Uterus (tissue), 4 donors: ENCODE measurements around the gene INSIG1. TPM values are rescaled to one million over a fixed set of nuclear protein-coding genes. Genes with fewer than 3 reads are reported as not detected.

Experiments used
- DNase-seq, 2 donors: peaks; one replicate each; pipeline ENCODE4 v3.0.0-alpha.2; 2019 to 2020
- H3K27ac ChIP-seq, 2 donors: fragments of 200-600 bp; sonication (generic); 1 replicate in 1 of 2; 2 replicates in 1 of 2; pipeline ENCODE4 v1.5.1; 2016 to 2018
- H3K27me3 ChIP-seq, 2 donors: fragments of 200-600 bp; sonication (generic); one replicate each; pipeline ENCODE4 v1.5.1; 2018 to 2019; ENCODE audit warnings: control low read depth in 1 of 2
- H3K36me3 ChIP-seq, 2 donors: fragments of 200-600 bp; sonication (generic); one replicate each; pipeline ENCODE4 v1.5.1; 2019; ENCODE audit warnings: control low read depth in 1 of 2
- H3K4me1 ChIP-seq, 2 donors: fragments of 200-600 bp; sonication (generic); one replicate each; pipeline ENCODE4 v1.5.1; 2018 to 2019; ENCODE audit warnings: control low read depth in 1 of 2
- H3K4me3 ChIP-seq, 2 donors: fragments of 200-600 bp; sonication (generic); 1 replicate in 1 of 2; 2 replicates in 1 of 2; pipeline ENCODE4 v1.5.1; 2018 to 2019; ENCODE audit warnings: mild to moderate bottlenecking in 1 of 2
- H3K9me3 ChIP-seq, 2 donors: fragments of 200-600 bp; sonication (generic); one replicate each; pipeline ENCODE4 v1.5.1; 2019; ENCODE audit warnings: control low read depth in 1 of 2
- POLR2A ChIP-seq, 2 donors: fragments of 450-650 bp; IDR thresholded peaks; one replicate each; pipeline ENCODE4 v1.6.1; 2016; ENCODE audit warnings: antibody characterized with exemption in 2 of 2, mild to moderate bottlenecking in 1 of 2, moderate library complexity in 1 of 2
- intact Hi-C: fragments of 100-400 bp; cut with DNase I; formaldehyde crosslinking; loops from one replicate; pipeline ENCODE4 v1.15.1; 2023; ENCODE audit warnings: low total_unique reads
- total RNA-seq, 4 donors: library from RNA; depleted of rRNA in 3 of 4; stranded (reverse); fragments of >200 nt in 3 of 4; gene quantifications; one replicate each; pipeline versions ENCODE4 v1.1.0 to v1.2.4, GENCODE V29; 2014 to 2023
- TF ChIP-seq, protein P1 (sequence below), 4 experiments: fragments of 200-600 bp in 2 of 4; fragments of 450-650 bp in 2 of 4; sonication (generic) in 2 of 4; IDR thresholded peaks; one replicate each; pipeline ENCODE4 v1.5.1; 2016 to 2019; ENCODE audit warnings: antibody characterized with exemption in 4 of 4, mild to moderate bottlenecking in 2 of 4, moderate library complexity in 1 of 4
- donor health status: DM: yes; HTN: yes; CAD: no.

The INSIG1 gene
- total RNA-seq, 4 donors from 2014 or later, result 11.0 to 46.6 (median 22.0) TPM

DNA sequence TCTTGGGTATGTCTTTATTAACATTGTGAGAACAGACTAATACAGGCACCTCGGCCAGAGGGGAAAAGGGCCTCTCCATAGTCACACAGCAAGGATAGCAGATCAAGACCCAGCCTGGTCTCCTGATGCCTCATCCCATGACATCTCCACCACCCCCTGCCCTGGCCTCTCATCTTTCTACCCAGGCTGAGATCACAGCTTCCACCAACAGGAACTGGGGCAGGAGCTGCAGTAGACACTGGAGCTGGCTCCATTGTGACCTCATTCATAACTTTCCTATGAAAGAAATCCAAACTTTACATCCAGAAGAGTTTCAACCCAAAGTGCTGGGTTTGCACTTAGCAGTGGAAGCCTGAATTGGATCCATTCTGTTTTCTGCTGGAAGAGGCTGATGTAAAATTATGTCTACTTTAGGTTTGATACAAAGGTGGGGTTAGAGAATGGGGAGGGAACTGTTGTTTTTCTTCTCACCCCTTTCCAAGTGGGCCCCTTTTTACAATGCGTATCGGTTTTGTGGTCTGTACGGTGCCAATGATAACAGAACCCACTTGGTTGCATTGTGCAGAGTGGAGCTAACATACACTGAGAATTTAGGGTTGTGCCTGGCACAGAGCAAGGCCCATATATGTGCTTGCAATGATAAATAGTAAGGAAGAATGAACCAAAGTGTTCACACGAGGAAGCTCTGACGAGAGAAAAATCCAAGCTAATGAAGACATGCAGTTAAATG is 28.6 kb upstream of the INSIG1 start:
- intact Hi-C loops, result no loop called here

DNA sequence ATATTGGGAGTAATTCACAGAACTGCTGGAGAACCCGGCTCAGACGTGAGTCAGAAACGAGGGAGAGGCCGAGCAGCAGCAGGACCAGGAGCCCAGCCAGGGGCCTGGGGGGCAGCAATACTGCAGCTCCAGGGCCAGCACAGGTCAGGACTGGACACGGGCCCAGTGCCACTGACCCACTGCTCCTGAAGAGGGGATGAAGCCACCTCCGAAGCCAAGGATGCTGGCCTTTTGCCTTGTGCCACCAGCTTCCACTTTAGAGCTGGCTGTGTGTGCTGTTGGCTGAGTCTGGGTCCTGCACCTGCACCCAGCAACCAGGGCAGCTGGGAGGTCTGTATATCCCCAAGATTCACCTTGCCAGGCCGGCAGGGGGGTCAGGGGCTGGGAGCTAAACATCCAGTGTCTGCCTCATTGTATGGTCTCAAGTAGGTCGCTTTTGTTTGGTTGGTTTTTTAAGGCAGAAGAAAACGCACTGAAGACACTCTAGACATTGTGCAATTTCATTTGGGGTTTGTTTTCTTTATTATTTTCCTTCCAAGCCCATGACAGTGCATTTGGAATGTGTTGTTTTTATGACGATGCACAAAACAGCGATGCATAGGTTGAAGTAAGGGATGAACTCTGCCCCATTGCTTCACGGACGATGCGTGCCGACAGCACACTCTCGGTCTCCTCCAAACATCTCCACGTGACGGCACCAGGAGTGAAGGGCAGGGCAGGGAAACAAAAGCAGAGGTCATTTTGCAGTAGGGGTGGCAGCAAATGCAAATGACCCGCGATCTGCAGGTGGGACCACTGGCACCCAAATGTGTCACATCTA is 27.7 kb upstream of the INSIG1 start:
- H3K4me1 ChIP-seq, result no peaks in the 10 kb centered on the region
- no peaks in the 10 kb centered on the region for H3K9me3 ChIP-seq
- intact Hi-C loops, result no loop called here
- no peak for DNase-seq
- TF ChIP-seq POLR2A (IDR thresholded peaks at IDR 0.05), result no peak
- TF ChIP-seq, protein P1, sequence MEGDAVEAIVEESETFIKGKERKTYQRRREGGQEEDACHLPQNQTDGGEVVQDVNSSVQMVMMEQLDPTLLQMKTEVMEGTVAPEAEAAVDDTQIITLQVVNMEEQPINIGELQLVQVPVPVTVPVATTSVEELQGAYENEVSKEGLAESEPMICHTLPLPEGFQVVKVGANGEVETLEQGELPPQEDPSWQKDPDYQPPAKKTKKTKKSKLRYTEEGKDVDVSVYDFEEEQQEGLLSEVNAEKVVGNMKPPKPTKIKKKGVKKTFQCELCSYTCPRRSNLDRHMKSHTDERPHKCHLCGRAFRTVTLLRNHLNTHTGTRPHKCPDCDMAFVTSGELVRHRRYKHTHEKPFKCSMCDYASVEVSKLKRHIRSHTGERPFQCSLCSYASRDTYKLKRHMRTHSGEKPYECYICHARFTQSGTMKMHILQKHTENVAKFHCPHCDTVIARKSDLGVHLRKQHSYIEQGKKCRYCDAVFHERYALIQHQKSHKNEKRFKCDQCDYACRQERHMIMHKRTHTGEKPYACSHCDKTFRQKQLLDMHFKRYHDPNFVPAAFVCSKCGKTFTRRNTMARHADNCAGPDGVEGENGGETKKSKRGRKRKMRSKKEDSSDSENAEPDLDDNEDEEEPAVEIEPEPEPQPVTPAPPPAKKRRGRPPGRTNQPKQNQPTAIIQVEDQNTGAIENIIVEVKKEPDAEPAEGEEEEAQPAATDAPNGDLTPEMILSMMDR (IDR thresholded peaks at IDR 0.05), result no peak
- no peak overlapping the region for H3K27ac ChIP-seq
- H3K4me3 ChIP-seq, result no peak overlapping the region
- no peaks in the 10 kb centered on the region for H3K36me3 ChIP-seq
- H3K27me3 ChIP-seq, result no peaks in the 10 kb centered on the region

More for the DNA sequence above, 28.6 kb upstream of the INSIG1 start:
- H3K4me3 ChIP-seq, result no peak overlapping the region
- TF ChIP-seq, protein P1 (IDR thresholded peaks at IDR 0.05), result no peak
- TF ChIP-seq POLR2A (IDR thresholded peaks at IDR 0.05), result no peak
- H3K4me1 ChIP-seq, result no peaks in the 10 kb centered on the region
- no peak overlapping the region for H3K27ac ChIP-seq
- H3K9me3 ChIP-seq, result no peaks in the 10 kb centered on the region
- H3K36me3 ChIP-seq, result no peaks in the 10 kb centered on the region
- no peaks in the 10 kb centered on the region for H3K27me3 ChIP-seq
- DNase-seq, result no peak

DNA sequence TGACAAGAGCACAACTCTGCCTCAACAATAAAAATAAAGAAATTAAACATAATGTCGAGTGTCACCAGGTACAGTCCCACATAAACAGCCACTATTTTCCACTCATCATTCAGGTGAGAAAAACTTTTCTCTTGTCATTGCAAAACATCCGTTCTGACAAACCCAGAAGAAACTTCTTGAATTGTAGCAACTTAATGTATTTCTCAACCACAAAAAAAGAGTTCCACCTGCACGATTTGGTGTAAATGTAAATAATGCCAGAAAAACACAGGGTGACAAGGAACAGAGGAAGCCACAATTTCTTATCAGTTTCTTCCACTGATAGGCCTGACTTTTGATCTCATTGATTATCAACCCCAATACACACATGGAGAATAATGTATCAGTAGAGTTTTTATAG is 26.8 kb upstream of the INSIG1 start:
- no peaks in the 10 kb centered on the region for H3K4me1 ChIP-seq
- intact Hi-C loops, result no loop called here
- H3K9me3 ChIP-seq, result no peaks in the 10 kb centered on the region
- H3K27me3 ChIP-seq, result no peaks in the 10 kb centered on the region
- DNase-seq, result no peak
- H3K27ac ChIP-seq, result no peak overlapping the region
- H3K36me3 ChIP-seq, result no peaks in the 10 kb centered on the region
- no peak overlapping the region for H3K4me3 ChIP-seq
- TF ChIP-seq, protein P1 (IDR thresholded peaks at IDR 0.05), result no peak
- TF ChIP-seq POLR2A (IDR thresholded peaks at IDR 0.05), result no peak

DNA sequence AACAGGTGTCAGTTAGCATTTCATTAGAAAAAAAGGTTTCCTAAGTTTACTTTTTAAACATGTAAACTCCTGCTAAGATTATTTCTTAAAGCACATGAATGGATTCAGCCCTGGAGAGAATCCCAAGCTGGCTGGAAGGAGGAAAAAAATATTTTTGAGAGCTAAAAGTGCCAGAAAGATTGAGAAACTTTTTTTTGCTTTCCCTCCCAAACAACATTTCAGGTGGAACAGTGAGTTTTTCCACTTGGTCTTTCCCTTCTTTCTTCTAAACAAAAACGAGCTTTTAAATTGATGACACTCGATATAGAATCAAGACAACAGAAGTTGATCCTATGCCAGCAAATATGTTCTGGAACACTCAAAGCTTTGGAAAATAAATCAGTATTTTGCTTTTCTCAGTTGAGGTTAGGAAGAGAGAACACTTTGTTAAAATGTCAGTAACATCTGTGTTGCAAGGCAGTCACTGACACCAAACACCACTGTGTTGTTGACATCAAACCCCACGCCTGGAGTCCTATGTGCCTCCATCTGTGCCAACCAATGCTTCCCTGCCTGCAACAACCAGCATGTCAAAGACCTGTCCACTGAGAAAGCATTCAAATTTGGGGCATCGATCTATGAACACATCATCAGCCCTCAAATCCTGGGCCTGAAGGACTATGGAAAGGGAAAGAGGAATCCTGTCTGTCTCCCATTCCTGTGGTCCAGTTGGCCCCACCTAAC is 22.9 kb upstream of the INSIG1 start:
- Histone ChIP-seq H3K27ac (peak overlapping the region; percentile 12 to 47), H3K4me1 (no peaks in the 10 kb centered on the region), H3K9me3 (no peaks in the 10 kb centered on the region), H3K36me3 (no peaks in the 10 kb centered on the region), H3K27me3 (no peaks in the 10 kb centered on the region), H3K4me3 (no peak overlapping the region)
- TF ChIP-seq, protein P1 (IDR thresholded peaks at IDR 0.05), result no peak
- TF ChIP-seq POLR2A (IDR thresholded peaks at IDR 0.05), result no peak
- no peak for DNase-seq
- intact Hi-C loops, result no loop called here
